HepG2 (cell line): ENCODE data around the gene MTHFD2. TPM values are rescaled to one million over a fixed set of nuclear protein-coding genes. Genes with fewer than 3 reads are reported as not detected.

Experiments
- ATAC-seq: fragments of 200-7000 bp; cut with Tn5 transposase; 3 replicates; pipeline ENCODE4 v1.9.1; 2020; ENCODE audit warnings: mild to moderate bottlenecking, moderate library complexity
- BruUV-seq: library from RNA; stranded (reverse); fragments of 400-500 nt; replicated peaks from 2 replicates; lab custom pipeline; 2021; lab: Mats Ljungman, UMichigan
- CTCF ChIA-PET: fragments of 300-600 bp; formaldehyde crosslinking; extraction: SDS; loops from one replicate; lab custom pipeline; 2021; ENCODE audit warnings: low total read pairs, inconsistent platforms, low intra/inter-chr PET ratio; lab: Yijun Ruan, JAX
- POLR2A ChIA-PET: fragments of 350-600 bp; sonication (Branson Sonifier 250); formaldehyde crosslinking; loops from one replicate; lab custom pipeline; 2020; ENCODE audit warnings: antibody characterized with exemption, inconsistent platforms; lab: Yijun Ruan, JAX
- DNase-seq: peaks from one replicate; pipeline ENCODE4 v3.0.0-alpha.2; 2015; ENCODE audit warnings: low spot score
- FAIRE-seq: peaks from 3 replicates; lab custom pipeline; 2011; peaks lifted over from hg19 to GRCh38; lab: Jason Lieb, UNC
- H2AFZ ChIP-seq: one replicate; pipeline ENCODE4 v1.6.1; 2011; ENCODE audit warnings: low read length, inconsistent platforms
- H3K27ac ChIP-seq: fragments of 300-600 bp; 3 replicates; pipeline ENCODE4 v1.8.0; 2011; ENCODE audit warnings: mixed run types, mild to moderate bottlenecking, mixed read lengths, low read length, inconsistent platforms; ENCODE audit not compliant: insufficient read depth; ENCODE audit errors: extremely low read length
- H3K27me3 ChIP-seq, 2 experiments: fragments of 200-600 bp in 1 of 2; 2 replicates in 1 of 2; 3 replicates in 1 of 2; pipeline versions ENCODE4 v1.6.0 to v1.8.0; 2011; ENCODE audit warnings: low read length in 2 of 2, mild to moderate bottlenecking in 2 of 2, moderate library complexity in 2 of 2, inconsistent platforms in 1 of 2; ENCODE audit not compliant: insufficient read depth in 2 of 2, control insufficient read depth in 1 of 2
- H3K36me3 ChIP-seq, 2 experiments: fragments of 200-600 bp in 1 of 2; replicated peaks in 1 of 2; 2 replicates in 1 of 2; 3 replicates in 1 of 2; pipeline versions ENCODE4 v1.5.1 to v1.8.0; 2011; ENCODE audit warnings: low read length in 2 of 2, inconsistent platforms in 1 of 2; ENCODE audit not compliant: insufficient read depth in 2 of 2, control insufficient read depth in 1 of 2
- H3K4me1 ChIP-seq: 2 replicates; pipeline ENCODE4 v1.5.1; 2012; ENCODE audit warnings: low read length, inconsistent platforms; ENCODE audit not compliant: insufficient read depth
- H3K4me2 ChIP-seq: 2 replicates; pipeline ENCODE4 v1.6.0; 2011; ENCODE audit warnings: low read depth, low read length, inconsistent platforms
- H3K4me3 ChIP-seq, 3 experiments: fragments of 200-600 bp in 1 of 3; sonication (generic), shearing (Covaris generic) in 1 of 3; replicated peaks in 1 of 3; 2 replicates each; pipeline ENCODE4 v1.5.1; 2011 to 2016; ENCODE audit warnings: low read length in 3 of 3, inconsistent platforms in 2 of 3, low read depth in 2 of 3, mild to moderate bottlenecking in 2 of 3, control low read depth in 1 of 3, mixed read lengths in 1 of 3; ENCODE audit not compliant: insufficient read depth in 1 of 3
- H3K79me2 ChIP-seq: one replicate; pipeline ENCODE4 v1.6.1; 2011; ENCODE audit warnings: low read length, inconsistent platforms; ENCODE audit not compliant: insufficient read depth
- H3K9ac ChIP-seq: 2 replicates; pipeline ENCODE4 v1.6.0; 2011; ENCODE audit warnings: mild to moderate bottlenecking, low read depth, low read length, inconsistent platforms; ENCODE audit not compliant: insufficient read depth
- H3K9me3 ChIP-seq: 2 replicates; pipeline ENCODE4 v1.5.1; 2012; ENCODE audit warnings: mild to moderate bottlenecking, low read length
- H4K20me1 ChIP-seq: 2 replicates; pipeline ENCODE4 v1.6.0; 2011; ENCODE audit warnings: inconsistent platforms, mild to moderate bottlenecking, low read length, moderate library complexity; ENCODE audit not compliant: insufficient read depth
- ELF4 ChIP-seq: sonication (generic); formaldehyde crosslinking; IDR thresholded peaks from 2 replicates; pipeline ENCODE4 v1.5.0; 2020; ENCODE audit warnings: missing genetic modification reagents, mild to moderate bottlenecking, moderate library complexity, borderline replicate concordance
- HOXA5 ChIP-seq: sonication (generic); formaldehyde crosslinking; IDR thresholded peaks from 2 replicates; pipeline ENCODE4 v1.4.0; 2020; ENCODE audit warnings: missing genetic modification reagents
- MYC ChIP-seq: sonication (generic); formaldehyde crosslinking; IDR thresholded peaks from 2 replicates; pipeline ENCODE4 v1.9.0; 2021; ENCODE audit warnings: missing genetic modification reagents, borderline replicate concordance
- RBFOX2 ChIP-seq: fragments of 200-400 bp; formaldehyde crosslinking; IDR thresholded peaks from 2 replicates; pipeline ENCODE4 v1.6.1; 2017; ENCODE audit warnings: low read depth, mild to moderate bottlenecking, low read length
- SALL1 ChIP-seq: sonication (generic); formaldehyde crosslinking; IDR thresholded peaks from 2 replicates; pipeline ENCODE4 v1.8.0; 2022; ENCODE audit warnings: mild to moderate bottlenecking, missing genetic modification reagents
- SMAD3 ChIP-seq: sonication (generic); formaldehyde crosslinking; IDR thresholded peaks from 2 replicates; pipeline ENCODE4 v1.4.0; 2020; ENCODE audit warnings: missing genetic modification reagents
- SNAPC2 ChIP-seq: sonication (generic); formaldehyde crosslinking; IDR thresholded peaks from 2 replicates; pipeline ENCODE4 v1.8.1; 2022; ENCODE audit warnings: mild to moderate bottlenecking, missing genetic modification reagents
- TCF7 ChIP-seq: sonication (generic); IDR thresholded peaks from 2 replicates; pipeline ENCODE4 v1.6.1; 2016; ENCODE audit warnings: antibody characterized with exemption, low read depth
- ZNF557 ChIP-seq: sonication (generic); formaldehyde crosslinking; IDR thresholded peaks from 2 replicates; pipeline ENCODE4 v1.4.0; 2020; ENCODE audit warnings: missing genetic modification reagents
- ZNF879 ChIP-seq: sonication (generic); formaldehyde crosslinking; IDR thresholded peaks from 2 replicates; pipeline ENCODE4 v1.8.1; 2023; ENCODE audit warnings: missing genetic modification reagents
- WGBS: methylation state at CpG from one replicate; pipeline ENCODE4 v1.1.6; 2017; ENCODE audit warnings: low lambda C conversion rate; 5-methylcytosine and 5-hydroxymethylcytosine counted together
- in situ Hi-C: cut with HindIII; loops from 2 replicates; pipeline ENCODE4 v1.10.0; 2017; ENCODE audit warnings: low pct_unique_long_range_greater_than_20kb; ENCODE audit not compliant: extremely low pct_ligation_motif_present
- intact Hi-C: fragments of 100-400 bp; cut with micrococcal nuclease; formaldehyde crosslinking; loops from one replicate; pipeline ENCODE4 v1.10.0; 2022; ENCODE audit not compliant: unreplicated experiment
- polyA plus RNA-seq, 8 experiments: library from polyadenylated mRNA; depleted of rRNA in 3 of 8; stranded (reverse) in 7 of 8; unstranded in 1 of 8; fragments of >200 nt; fragmentation: Illumina TruSeq in 4 of 8; extraction: Trizol in 4 of 8; gene quantifications; 2 replicates each; pipeline versions ENCODE4 v1.2.1 to v1.2.3, GENCODE V29; 2011 to 2016; ENCODE audit warnings: low read depth in 4 of 8, missing spikeins in 1 of 8, mixed read lengths in 1 of 8; ENCODE audit not compliant: insufficient read depth in 1 of 8
- total RNA-seq, 5 experiments: library from RNA; depleted of rRNA; stranded (reverse); fragments of >200 nt; fragmentation: Illumina TruSeq; extraction: Trizol; gene quantifications; 2 replicates each; pipeline ENCODE4 v1.2.3, GENCODE V29; 2016; ENCODE audit warnings: low read depth in 1 of 5

The MTHFD2 gene
- total and polyA plus RNA-seq, 2 of the 13 experiments (the other 11 are each of a cell fraction or from before 2014, with no cell fraction given), result 188 to 269 TPM

DNA sequence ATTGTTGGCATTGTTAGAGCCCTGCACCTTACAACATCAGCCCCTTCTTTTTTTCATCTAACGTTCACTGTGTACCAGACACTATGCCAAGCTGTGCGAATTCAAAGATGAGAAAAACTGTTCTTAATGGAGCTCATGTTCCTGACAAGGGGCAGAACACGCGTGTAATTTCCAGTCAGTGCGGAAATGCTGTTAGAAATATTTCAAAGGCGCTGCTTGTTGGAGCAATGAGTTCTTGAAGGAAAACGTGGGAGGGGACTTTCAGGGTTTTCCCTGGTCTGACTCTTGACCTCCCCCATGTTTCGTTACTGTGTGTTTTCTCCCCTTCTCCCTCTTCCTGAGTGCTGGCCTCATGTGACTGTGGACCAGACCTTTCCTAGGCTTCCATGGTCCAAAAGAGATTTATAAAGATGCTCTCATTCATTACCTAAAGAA is 1.5 kb downstream of the MTHFD2 start:
- DNase-seq, result no peak
- peaks cover 57% of the 10 kb centered on the region for H3K79me2 ChIP-seq
- H3K27ac ChIP-seq, result peak overlapping the region; percentile 94
- no peaks in the 10 kb centered on the region; a peak in 1 of 5 replicates for H3K27me3 ChIP-seq
- WGBS, result 30% methylated on average over 8 of the region's 8 CpGs
- ChIA-PET CTCF (no interaction called here), POLR2A (interaction anchor here (0.7 to 5.6 kb wide), 7 partner anchors 8 to 80 kb away, joined by 3 to 53 read pairs (median 5); partner anchors contain the start of genes BOLA3 and MOB1A)
- H3K4me2 ChIP-seq, result peak overlapping the region; percentile 73
- no peak overlapping the region for H2AFZ ChIP-seq
- no peak for FAIRE-seq
- intact Hi-C loops, result loop anchor here (2.0 to 5.0 kb wide), 2 partner anchors 21 to 53 kb away; partner anchors contain the start of genes BOLA3 and MOB1A
- H3K9me3 ChIP-seq, result no peaks in the 10 kb centered on the region
- no peak for ATAC-seq
- H3K9ac ChIP-seq, result peak overlapping the region; percentile 97
- TSS peak; percentile 53 for BruUV-seq
- peak overlapping the region; percentile 72 to 80 (median 78) for H3K4me3 ChIP-seq
- in situ Hi-C loops, result no loop called here
- 0 out of 2 replicates have a peak, but pooled peaks have one; percentile 25 for TF ChIP-seq HOXA5 (CRISPR knock-in tag)
- peak; percentile 55 for TF ChIP-seq RBFOX2
- no peak for TF ChIP-seq SNAPC2 (CRISPR knock-in tag)
- no peak for TF ChIP-seq ZNF557 (CRISPR knock-in tag)
- no peak for TF ChIP-seq SALL1 (CRISPR knock-in tag)
- TF ChIP-seq TCF7, result no peak
- peak; percentile 1; the same call in 1 of the 2 replicates for TF ChIP-seq SMAD3
- TF ChIP-seq MYC (CRISPR knock-in tag), result no peak
- TF ChIP-seq ELF4, result no peak
- TF ChIP-seq ZNF879 (CRISPR knock-in tag), result no peak
- TF ChIP-seq, all 625 proteins: peak for 3
- H4K20me1 ChIP-seq, result peaks cover 49% of the 10 kb centered on the region
- peaks cover 0 to 16% of the 10 kb centered on the region in 2 experiments; a peak in 3 of 5 replicates for H3K36me3 ChIP-seq
- H3K4me1 ChIP-seq, result peaks cover 67% of the 10 kb centered on the region
